GM20431 (cell line): ENCODE results near the gene NOTUM.
"Not testable (repeated sequence)": the region's sequence is repeated elsewhere in the genome, so short reads cannot be mapped to it uniquely, and the experiment has no call there.

Experiments used
- in situ Hi-C: fragments of 300-500 bp; cut with MseI, MboI; formaldehyde crosslinking; loops from one replicate; pipeline ENCODE4 v1.15.0; 2020; ENCODE audit warnings: low sequenced_read_pairs; ENCODE audit not compliant: unreplicated experiment

The NOTUM gene

GRCh38 chr17:81996757-81997441 is 35.9 kb upstream of the NOTUM start:
- in situ Hi-C loops, result no loop called here

DNA sequence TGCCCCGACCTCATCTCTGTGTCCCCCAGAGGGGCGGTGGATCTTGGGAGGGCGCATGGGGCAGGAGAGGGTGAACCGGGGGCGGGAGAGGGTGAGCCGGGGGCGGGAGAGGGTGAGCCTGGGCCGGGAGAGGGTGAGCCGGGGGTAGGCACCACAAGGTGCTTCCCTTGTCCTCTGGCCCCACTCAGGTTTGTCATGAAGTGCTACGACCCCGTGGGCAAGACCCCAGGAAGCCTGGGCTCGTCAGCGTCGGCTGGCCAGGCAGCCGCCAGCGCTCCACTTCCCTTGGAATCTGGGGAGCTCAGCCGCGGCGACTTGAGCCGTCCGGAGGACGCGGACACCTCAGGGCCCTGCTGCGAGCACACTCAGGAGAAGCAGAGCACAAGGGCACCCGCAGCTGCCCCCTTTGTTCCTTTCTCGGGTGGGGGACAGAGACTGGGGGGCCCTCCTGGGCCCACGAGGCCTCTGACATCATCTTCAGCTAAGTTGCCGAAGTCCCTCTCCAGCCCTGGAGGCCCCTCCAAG is 35.3 kb upstream of the NOTUM start:
- in situ Hi-C loops, result no loop called here

DNA sequence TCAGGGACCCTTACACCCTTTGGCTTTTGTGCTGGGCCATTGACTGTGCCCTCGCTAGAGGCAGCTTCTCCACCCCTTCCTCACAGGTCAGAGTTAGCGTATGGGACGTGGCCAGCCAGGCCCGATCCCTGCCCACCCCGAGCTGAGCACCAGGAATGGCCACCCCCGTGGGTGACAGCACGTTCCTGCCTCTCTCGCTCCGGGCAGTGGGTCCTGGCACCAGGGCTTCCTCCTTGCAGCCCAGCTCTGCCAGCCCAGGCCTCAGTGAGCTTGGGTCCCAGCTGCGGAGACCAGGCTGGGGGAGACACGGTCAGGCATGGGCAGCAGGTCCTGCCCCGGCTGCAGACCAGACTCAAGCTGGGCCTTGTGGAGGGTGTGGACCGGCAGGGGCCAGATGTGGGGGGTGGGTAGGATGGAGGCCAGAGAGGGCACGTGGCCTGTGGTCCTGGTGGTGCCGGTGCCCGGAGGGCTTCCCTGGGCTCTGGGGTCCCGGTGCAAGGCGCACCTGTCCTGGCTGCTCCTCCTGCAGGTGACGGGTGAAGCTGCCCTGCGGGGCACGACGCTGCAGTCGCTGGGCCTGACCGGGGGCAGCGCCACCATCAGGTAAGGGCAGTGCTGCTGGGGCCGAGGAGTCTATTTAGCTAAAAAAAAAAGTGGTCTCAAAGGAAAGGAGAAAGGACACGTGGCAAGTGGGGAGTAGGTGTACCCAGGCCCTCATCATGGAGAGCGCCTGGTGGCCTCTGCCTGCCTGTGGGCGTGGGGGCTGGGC is 34.7 kb upstream of the NOTUM start:
- in situ Hi-C loops, result no loop called here

GRCh38 chr17:81994593-81995462 is 33.8 kb upstream of the NOTUM start:
- in situ Hi-C loops, result no loop called here

- in situ Hi-C loops, result no loop called here
Observed at GRCh38 chr17:81993729-81994592, 33.0 kb upstream of the NOTUM start.

- in situ Hi-C loops, result no loop called here
Observed at GRCh38 chr17:81992306-81993102, 31.5 kb upstream of the NOTUM start.

- in situ Hi-C loops, result no loop called here
Observed at GRCh38 chr17:81991684-81992305, 30.8 kb upstream of the NOTUM start.

GRCh38 chr17:81990836-81991683 is 30.1 kb upstream of the NOTUM start:
- in situ Hi-C loops, result no loop called here

GRCh38 chr17:81987161-81987770 is 26.3 kb upstream of the NOTUM start:
- in situ Hi-C loops, result no loop called here

- in situ Hi-C loops, result no loop called here
Observed at GRCh38 chr17:81986606-81987005, 25.6 kb upstream of the NOTUM start.

- in situ Hi-C loops, result no loop called here
Observed at GRCh38 chr17:81984773-81985410, 23.9 kb upstream of the NOTUM start.

DNA sequence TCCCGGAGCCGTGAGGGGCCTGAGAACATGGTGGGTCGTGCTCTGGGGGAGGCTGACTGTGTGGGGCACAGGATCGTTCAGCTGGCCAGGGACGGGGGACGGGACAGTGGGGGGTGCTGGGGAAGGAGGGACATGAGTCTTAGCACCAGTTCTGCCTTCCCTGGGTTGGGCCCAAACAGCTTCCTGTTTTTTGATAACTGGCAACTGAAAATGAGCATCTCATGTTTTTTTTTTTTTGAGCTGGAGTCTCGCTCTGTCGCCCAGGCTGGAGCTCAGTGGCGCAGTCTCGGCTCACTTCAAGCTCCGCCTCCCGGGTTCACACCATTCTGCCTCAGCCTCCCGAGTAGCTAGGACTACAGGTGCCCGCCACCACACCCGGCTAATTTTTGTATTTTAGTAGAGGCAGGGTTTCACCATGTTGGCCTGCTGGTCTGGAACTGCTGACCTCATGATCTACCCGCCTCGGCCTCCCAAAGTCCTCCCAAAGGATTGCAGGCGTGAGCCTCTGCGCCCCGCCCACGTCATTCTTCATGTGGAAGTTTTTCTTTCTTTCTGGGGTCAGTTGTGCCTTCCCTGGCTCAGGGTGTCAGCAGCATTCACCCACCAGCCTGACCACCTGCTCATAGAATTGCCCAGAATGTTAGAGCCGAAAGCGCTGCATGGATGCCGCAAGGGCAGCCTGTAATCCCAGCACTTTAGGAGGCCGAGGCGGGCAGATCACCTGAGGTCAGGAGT is 22.8 kb upstream of the NOTUM start:
- in situ Hi-C loops, result no loop called here

GRCh38 chr17:81983011-81983638 is 22.1 kb upstream of the NOTUM start:
- in situ Hi-C loops, result no loop called here

DNA sequence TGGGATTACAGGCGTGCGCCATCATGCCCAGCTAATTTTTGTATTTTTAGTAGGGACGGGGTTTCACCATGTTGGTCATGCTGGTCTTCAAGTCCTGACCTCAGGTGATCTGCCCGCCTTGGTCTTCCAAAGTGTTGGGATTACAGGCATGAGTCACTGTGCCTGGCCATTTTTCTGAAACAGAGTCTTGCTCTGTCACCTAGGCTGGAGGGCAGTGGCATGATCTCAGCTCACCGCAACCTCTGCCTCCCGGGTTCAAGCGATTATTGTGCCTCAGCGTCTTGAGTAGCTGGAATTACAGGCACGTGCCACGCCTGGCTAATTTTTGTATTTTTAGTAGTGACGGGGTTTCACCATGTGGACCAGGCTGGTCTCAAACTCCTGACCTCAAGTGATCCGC is 20.5 kb upstream of the NOTUM start:
- in situ Hi-C loops, result not testable (repeated sequence)

DNA sequence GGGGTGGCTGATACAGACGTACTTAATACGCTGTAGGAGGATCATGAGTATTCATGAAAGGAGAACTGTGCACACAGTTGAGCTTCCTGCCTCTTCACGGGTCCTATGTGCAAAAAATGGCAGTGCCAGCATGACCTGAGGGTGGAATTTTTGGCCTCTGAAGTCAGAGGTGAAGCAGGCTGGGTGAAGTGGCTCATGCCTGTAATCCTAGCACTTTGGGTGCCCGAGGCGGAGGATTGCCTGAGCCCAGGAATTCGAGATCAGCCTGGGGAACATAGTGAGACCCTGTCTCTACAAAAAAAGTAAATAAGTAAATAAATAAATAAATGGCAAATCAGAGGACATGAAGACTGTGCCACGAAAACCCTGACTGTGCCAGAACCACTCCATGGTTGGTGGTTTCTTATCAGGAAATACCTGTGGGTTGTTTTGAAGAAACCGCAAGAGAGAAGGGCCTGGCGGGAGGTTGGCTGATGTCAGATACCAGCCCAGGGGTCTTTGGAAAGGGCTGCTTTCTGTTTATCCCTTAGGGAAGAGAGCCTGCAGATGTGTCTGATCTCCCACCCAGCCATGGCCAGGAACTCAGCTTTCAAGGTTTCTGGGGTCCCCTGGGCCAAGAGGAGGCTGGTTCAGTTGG is 19.8 kb upstream of the NOTUM start:
- in situ Hi-C loops, result no loop called here
